Peyer's patch (tissue), 4 donors: ENCODE results near the gene FAM83F.

Experiments
- POLR2A ChIP-seq, 2 donors: fragments of 450-650 bp; IDR thresholded peaks; one replicate each; pipeline ENCODE4 v1.5.1; 2017; ENCODE audit warnings: antibody characterized with exemption in 2 of 2, mild to moderate bottlenecking in 2 of 2, moderate library complexity in 2 of 2
- TF ChIP-seq, protein P1 (sequence below), 6 experiments: fragments of 450-650 bp in 4 of 6; fragments of 200-600 bp in 2 of 6; sonication (generic) in 1 of 6; IDR thresholded peaks; one replicate each; pipeline ENCODE4 v1.5.1; 2017 to 2019; ENCODE audit warnings: antibody characterized with exemption in 6 of 6, mild to moderate bottlenecking in 3 of 6, moderate library complexity in 1 of 6

DNA sequence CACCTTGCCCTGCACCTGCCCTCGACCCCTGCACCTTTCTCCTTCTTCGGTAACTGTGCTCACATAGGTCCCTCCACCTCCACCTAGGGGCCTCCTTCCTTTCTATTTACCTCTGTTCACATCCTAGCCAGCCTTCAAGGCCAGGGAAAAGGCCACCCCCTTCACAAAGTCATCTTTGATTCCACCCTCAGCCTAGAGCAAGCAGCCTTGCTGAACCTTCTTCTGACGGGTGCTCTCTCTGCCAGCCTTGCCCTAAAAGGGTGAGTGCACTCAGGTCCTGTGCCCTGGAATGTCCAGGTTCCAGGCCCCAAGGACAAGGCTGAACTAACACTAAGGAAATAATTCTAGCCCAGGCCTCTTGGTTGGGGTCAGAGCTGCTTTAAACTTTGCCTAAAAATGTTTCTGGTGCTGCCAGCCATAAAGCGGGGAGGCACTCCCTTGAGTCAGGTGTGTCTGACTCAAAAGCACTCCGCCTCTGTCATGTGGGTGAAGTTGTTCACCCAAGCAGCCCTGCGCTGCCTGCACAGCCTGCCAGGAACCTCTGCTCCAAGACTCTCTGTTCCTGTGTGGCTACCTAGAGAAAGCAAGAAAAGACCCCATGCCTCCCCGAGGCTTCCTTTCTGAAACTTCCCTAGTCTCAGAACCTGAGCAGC lies 9.2 kb upstream of the FAM83F start:
- TF ChIP-seq, protein P1, sequence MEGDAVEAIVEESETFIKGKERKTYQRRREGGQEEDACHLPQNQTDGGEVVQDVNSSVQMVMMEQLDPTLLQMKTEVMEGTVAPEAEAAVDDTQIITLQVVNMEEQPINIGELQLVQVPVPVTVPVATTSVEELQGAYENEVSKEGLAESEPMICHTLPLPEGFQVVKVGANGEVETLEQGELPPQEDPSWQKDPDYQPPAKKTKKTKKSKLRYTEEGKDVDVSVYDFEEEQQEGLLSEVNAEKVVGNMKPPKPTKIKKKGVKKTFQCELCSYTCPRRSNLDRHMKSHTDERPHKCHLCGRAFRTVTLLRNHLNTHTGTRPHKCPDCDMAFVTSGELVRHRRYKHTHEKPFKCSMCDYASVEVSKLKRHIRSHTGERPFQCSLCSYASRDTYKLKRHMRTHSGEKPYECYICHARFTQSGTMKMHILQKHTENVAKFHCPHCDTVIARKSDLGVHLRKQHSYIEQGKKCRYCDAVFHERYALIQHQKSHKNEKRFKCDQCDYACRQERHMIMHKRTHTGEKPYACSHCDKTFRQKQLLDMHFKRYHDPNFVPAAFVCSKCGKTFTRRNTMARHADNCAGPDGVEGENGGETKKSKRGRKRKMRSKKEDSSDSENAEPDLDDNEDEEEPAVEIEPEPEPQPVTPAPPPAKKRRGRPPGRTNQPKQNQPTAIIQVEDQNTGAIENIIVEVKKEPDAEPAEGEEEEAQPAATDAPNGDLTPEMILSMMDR (IDR thresholded peaks at IDR 0.05), result no peak
- no peak for TF ChIP-seq POLR2A (IDR thresholded peaks at IDR 0.05)
